HUES64 (cell line): ENCODE measurements around the gene TRAF3IP1.

Experiments
- H3K27ac ChIP-seq: 2 replicates; pipeline ENCODE4 v1.7.0; 2013; ENCODE audit warnings: low read depth, low read length, inconsistent platforms
- H3K27me3 ChIP-seq: 2 replicates; pipeline ENCODE4 v1.6.1; 2013; ENCODE audit warnings: mild to moderate bottlenecking, low read length; ENCODE audit not compliant: insufficient read depth
- H3K36me3 ChIP-seq: 2 replicates; pipeline ENCODE4 v1.6.1; 2013; ENCODE audit warnings: mild to moderate bottlenecking, low read length; ENCODE audit not compliant: insufficient read depth
- H3K4me1 ChIP-seq: 2 replicates; pipeline ENCODE4 v1.6.1; 2013; ENCODE audit warnings: mild to moderate bottlenecking, low read length, moderate library complexity; ENCODE audit not compliant: insufficient read depth
- H3K4me3 ChIP-seq: 2 replicates; pipeline ENCODE4 v1.5.1; 2013; ENCODE audit warnings: mild to moderate bottlenecking, low read length, moderate library complexity
- H3K9ac ChIP-seq: 2 replicates; pipeline ENCODE4 v1.6.1; 2013; ENCODE audit warnings: mild to moderate bottlenecking, low read depth, low read length
- H3K9me3 ChIP-seq: 2 replicates; pipeline ENCODE4 v1.6.1; 2013; ENCODE audit warnings: low read depth, low read length; ENCODE audit not compliant: insufficient read depth
- WGBS: fragments of 150-250, 120-280 bp; methylation state at CpG from one replicate; pipeline ENCODE4 v1.1.7; 2013; ENCODE audit warnings: missing lambda C conversion rate; 5-methylcytosine and 5-hydroxymethylcytosine counted together

Gene TRAF3IP1

DNA sequence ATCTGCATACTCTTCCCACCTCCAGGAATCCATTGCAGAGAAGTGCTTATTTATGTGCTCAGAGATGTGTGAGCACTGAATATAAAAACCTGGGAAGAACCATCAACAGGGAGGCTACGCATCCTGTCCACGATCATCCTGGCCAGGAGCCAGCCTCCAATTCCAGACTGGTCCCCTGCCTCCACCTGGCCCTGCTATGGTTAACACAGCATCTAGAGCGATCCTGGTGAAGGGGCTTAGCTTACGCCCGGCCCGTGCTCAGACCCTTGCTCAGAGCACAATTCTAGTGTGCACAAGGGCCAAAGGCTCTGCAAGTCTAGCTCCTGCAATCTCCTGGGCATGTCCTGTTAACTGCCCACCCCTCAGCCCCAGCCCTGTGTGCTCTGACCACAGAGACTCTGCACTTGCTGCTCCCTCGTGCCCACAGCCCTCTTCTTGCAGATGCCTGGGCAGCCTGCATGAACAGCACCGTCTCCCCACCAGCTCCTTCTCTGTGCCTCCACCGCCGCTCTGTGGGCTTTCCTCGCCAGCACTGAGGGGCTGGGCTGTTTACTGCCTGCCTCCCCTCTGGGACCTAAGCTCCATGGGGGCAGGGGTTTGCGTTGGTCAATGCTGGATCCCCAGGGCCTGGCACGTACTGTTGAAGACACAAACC lies 38.4 kb upstream of the TRAF3IP1 start:
- no peaks in the 10 kb centered on the region for H3K9me3 ChIP-seq
- H3K4me3 ChIP-seq = no peak overlapping the region
- no peak overlapping the region for H3K9ac ChIP-seq
- peaks cover 17% of the 10 kb centered on the region for H3K4me1 ChIP-seq
- no peaks in the 10 kb centered on the region for H3K27me3 ChIP-seq
- peaks cover 2% of the 10 kb centered on the region for H3K36me3 ChIP-seq
- WGBS = 93% methylated on average over 13 of the region's 13 CpGs
- no peak overlapping the region for H3K27ac ChIP-seq

DNA sequence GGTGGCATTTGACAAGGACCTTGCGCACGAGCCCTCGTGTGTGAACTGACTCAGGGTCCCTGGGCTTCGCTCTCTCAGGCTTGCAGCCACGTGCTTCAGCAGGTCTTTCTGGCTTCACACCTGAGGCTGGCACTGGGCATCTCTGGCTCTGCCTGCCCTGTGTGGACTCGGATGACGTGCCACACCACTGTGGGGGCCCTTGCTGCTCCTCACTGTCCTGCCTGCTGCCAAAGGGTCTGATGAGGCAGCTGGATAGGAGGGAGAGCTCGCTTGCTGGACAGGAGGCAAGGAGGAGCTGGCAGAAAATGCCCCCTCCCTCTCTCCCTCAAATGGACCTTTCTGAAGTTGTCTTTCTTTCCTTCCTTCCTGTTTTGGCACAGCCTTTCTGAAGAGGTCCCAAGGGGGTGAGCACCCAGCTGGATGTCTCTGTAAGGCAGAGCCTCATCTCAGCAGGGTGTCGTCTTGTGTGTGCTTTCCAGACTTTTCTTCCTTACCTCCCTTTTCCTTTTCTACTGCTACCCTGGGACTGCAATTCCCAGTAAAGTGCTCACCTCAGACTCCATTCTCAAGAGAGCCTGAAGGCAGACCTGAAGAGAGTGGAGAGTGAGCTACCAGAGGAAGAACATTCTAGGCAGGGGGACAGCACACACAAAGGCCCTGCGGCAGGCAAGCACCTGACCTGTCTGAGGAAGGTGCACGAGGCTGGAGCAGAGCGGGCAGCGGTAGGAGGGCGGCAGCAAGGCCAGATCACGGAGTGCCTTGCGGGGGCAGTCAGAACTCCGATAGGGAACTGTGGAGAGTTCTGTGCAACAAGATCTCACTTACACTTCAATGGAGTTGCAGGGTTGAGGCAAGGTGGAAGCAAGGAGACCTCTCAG lies 37.2 kb upstream of the TRAF3IP1 start:
- Histone ChIP-seq H3K4me3 (no peak overlapping the region), H3K27ac (no peak overlapping the region), H3K27me3 (0 out of 2 replicates have a peak, but pooled peaks cover 3% of the 10 kb centered on the region), H3K4me1 (peaks cover 23% of the 10 kb centered on the region), H3K9me3 (no peaks in the 10 kb centered on the region), H3K9ac (no peak overlapping the region), H3K36me3 (no peaks in the 10 kb centered on the region)
- 94% methylated on average over 17 of the region's 17 CpGs for WGBS

DNA sequence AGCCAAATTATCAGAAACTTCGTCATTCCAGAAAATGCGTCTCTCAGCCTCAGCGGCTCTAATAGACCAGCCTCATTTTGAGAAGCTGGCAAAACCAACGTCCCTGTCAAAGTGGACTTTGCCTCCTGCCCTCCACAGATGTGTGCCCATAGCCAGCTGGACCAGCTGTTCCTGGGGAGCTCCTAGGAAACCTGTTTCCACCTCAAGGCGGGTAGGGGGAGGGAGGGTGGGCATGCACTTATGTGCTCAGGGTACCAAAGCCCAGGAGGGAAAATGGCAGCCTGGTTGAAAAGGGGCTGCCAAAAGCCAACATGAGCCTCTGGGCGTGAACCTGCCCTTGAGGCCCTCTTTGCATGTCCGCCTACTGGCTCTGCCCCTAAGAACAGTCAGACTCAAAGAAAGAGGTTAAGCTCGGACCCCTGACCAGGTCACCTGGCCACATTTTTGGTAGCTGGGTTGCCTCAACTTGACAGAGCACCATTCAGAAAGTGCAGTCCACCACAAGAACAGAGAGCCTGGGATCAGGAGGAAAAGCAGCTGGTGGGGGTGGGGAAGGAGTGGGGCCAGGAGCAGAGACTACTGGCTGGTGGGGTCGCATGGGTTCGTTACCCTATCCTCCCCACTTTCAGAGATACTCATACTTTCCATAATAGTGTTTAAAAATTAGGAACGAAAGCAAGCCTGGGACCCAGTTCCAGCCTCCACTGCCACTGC lies 35.4 kb upstream of the TRAF3IP1 start:
- WGBS = 89% methylated on average over 11 of the region's 11 CpGs
- no peaks in the 10 kb centered on the region for H3K9me3 ChIP-seq
- peak overlapping the region; percentile 43; the same call in 1 of the 2 replicates for H3K9ac ChIP-seq
- H3K4me3 ChIP-seq = no peak overlapping the region
- H3K36me3 ChIP-seq = no peaks in the 10 kb centered on the region
- peaks cover 6% of the 10 kb centered on the region; the same call in 1 of the 2 replicates for H3K27me3 ChIP-seq
- H3K27ac ChIP-seq = peak overlapping the region; percentile 83; the same call in 1 of the 2 replicates
- H3K4me1 ChIP-seq = peaks cover 28% of the 10 kb centered on the region

DNA sequence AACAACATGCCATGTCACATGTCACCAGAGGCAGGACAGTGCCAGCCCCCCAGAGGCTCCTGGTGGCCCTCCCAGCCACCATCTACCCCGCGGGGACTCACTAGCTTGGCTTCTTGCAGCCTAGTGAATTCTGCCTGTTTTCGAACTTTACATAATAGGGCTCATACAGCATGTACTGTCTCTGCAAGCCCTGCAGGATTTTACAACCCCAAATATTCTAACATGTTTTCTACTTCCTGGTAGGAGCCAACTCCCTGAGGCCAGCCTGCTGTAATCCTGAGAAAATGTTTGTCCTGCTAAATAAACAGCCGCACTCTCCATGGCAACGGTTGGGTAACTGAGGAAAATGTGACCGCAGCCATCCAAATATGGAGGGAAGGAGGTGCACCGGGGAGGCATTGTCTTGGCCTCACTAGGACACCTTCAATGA lies 34.6 kb upstream of the TRAF3IP1 start:
- H3K9ac ChIP-seq = peak overlapping the region; percentile 43; the same call in 1 of the 2 replicates
- peak overlapping the region; percentile 83 for H3K27ac ChIP-seq
- H3K27me3 ChIP-seq = peaks cover 8% of the 10 kb centered on the region; the same call in 1 of the 2 replicates

DNA sequence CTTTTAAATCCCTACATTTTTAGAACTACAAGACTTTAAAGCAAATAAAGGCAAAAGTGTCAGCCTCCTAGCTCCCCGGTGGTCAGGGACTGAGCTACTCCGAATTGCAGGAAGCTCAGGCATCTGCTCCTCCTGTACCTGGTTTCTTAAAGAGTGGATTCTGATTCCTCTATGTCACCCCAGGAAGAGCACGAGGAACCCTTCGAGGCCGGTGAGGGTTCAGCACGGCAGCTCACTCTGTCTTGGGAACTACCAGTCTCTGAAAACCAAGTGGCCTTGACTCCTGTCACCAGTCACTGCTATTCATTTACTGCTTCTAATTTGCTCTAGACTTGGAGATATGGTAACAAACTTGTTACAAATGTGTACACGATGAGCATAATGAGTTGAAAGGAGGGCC lies 34.2 kb upstream of the TRAF3IP1 start:
- peak overlapping the region; percentile 43; the same call in 1 of the 2 replicates for H3K9ac ChIP-seq
- no peaks in the 10 kb centered on the region for H3K9me3 ChIP-seq
- H3K4me1 ChIP-seq = peaks cover 37% of the 10 kb centered on the region
- 57% methylated on average over 7 of the region's 7 CpGs for WGBS
- H3K27ac ChIP-seq = peak overlapping the region; percentile 83; the same call in 1 of the 2 replicates
- peaks cover 8% of the 10 kb centered on the region; the same call in 1 of the 2 replicates for H3K27me3 ChIP-seq
- H3K4me3 ChIP-seq = no peak overlapping the region
- no peaks in the 10 kb centered on the region for H3K36me3 ChIP-seq

More for the DNA sequence above, 34.6 kb upstream of the TRAF3IP1 start:
- Histone ChIP-seq H3K9me3 (no peaks in the 10 kb centered on the region), H3K4me3 (no peak overlapping the region), H3K4me1 (peaks cover 35% of the 10 kb centered on the region), H3K36me3 (no peaks in the 10 kb centered on the region)
- 56% methylated on average over 6 of the region's 7 CpGs for WGBS

DNA sequence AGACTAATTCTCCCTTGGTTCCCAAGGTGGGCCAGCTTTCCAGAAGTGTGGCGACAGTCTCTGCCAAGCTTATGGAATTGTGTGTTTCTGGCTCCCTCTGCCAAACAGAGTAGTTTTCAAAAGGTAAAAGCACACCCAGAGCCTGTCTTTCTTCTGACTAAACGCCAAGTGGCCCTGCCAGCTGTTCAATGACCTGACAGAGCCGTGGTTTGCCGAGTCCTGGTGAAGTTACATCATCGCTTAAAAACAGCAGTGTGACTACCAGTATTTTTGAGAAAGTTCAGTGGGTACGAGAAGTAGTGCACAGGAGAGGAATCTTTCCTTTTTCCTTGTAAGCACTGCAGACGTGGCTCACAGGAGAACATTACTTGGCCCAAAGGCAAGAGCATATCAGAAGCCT lies 33.8 kb upstream of the TRAF3IP1 start:
- Histone ChIP-seq H3K4me3 (no peak overlapping the region), H3K9me3 (no peaks in the 10 kb centered on the region), H3K36me3 (no peaks in the 10 kb centered on the region), H3K4me1 (peaks cover 37% of the 10 kb centered on the region), H3K9ac (no peak overlapping the region), H3K27me3 (peaks cover 8% of the 10 kb centered on the region; the same call in 1 of the 2 replicates), H3K27ac (peak overlapping the region; percentile 83; the same call in 1 of the 2 replicates)
- WGBS = 92% methylated on average over 7 of the region's 7 CpGs

DNA sequence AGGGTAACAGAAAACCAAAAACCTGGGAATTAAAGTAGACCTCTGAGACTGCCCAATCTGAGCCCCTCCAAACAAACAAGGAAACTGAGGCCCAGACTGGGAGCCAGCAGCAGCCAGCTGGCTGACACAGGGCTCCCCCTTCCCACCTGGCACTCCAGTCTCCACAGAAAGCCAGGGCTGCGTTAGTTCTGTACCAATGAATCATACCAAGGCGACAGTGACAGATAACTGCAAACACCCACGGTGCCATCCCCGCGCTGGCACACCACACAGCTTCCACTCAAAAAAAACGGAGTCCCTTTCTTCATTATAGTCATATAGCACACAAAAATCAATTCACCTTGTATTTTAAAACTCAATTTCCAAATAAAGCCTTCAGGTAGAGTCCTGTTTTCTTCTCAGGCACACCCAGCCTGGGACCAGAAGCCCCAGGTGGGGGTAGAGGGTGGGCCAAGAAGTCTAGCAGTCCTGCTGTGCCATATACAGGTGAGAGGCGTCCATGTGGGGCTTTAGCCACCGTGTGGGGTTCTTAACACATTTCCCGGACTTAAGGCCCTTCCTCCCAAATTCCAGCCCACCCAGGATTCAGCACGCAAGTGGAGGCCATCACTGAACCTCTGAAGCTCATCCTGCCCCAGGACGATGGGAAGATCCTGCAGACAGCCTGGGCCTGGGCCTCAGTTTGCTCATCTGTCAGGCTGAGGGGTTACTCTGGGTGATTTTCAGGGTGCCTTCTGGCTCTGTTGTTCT lies 33.2 kb upstream of the TRAF3IP1 start:
- H3K27ac ChIP-seq = no peak overlapping the region
- WGBS = 85% methylated on average over 11 of the region's 11 CpGs
- H3K4me3 ChIP-seq = peak overlapping the region; percentile 75
- peaks cover 37% of the 10 kb centered on the region for H3K4me1 ChIP-seq
- H3K9ac ChIP-seq = no peak overlapping the region; the same call in 1 of the 2 replicates
- H3K36me3 ChIP-seq = no peaks in the 10 kb centered on the region
- peaks cover 8% of the 10 kb centered on the region; the same call in 1 of the 2 replicates for H3K27me3 ChIP-seq
- H3K9me3 ChIP-seq = no peaks in the 10 kb centered on the region

DNA sequence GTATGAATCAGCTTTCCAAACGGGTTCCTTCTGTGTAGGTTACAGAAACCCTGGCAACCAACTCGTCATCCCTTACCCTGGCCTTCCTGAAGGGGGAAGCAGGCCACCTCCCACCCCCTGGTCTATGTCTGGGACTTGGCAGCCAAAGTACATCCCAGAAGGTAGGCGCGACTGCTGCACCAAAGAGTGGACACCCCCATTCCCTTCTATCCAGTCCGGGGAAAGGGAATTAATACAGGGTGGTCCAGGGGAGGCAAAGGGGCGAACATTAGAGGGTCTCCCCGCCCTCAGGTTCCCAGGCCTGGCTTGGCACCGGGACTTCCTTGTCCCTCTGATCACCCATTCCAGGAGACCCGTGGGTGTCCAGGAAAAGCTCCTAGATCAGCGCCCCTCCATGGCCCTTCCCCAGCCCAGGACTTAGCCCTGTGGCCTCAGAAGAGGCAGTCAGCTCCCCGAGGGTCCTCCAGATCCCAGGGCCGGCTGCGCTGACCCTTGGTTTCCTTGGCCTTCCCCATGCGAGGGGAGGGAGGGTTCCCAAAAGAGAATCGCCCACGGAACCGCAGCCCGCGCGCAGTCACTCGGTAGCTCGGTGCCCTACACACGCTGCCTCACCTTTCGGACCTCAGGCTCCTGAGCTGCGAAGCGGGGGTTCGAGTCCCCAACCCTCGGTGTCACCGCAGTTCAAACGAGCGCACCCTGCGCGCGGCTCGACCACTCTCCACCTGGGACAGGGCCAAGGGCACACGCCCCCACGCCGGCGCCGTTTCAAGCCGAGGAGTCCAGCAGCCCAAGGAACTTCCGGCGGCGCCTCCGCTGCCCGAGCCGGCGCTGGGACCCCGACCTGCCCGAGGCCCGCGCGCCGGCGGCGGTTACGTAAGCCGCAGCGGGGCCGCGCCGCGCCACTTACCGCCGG lies 32.3 kb upstream of the TRAF3IP1 start, which contains the start of gene PER2:
PER2 (minus strand) TSS at position 874 of the 913 bp plus-strand sequence. CDS start 10,674 bp downstream, outside the sequence.
- peaks cover 8% of the 10 kb centered on the region; the same call in 1 of the 2 replicates for H3K27me3 ChIP-seq
- H3K4me1 ChIP-seq = peaks cover 37% of the 10 kb centered on the region

DNA sequence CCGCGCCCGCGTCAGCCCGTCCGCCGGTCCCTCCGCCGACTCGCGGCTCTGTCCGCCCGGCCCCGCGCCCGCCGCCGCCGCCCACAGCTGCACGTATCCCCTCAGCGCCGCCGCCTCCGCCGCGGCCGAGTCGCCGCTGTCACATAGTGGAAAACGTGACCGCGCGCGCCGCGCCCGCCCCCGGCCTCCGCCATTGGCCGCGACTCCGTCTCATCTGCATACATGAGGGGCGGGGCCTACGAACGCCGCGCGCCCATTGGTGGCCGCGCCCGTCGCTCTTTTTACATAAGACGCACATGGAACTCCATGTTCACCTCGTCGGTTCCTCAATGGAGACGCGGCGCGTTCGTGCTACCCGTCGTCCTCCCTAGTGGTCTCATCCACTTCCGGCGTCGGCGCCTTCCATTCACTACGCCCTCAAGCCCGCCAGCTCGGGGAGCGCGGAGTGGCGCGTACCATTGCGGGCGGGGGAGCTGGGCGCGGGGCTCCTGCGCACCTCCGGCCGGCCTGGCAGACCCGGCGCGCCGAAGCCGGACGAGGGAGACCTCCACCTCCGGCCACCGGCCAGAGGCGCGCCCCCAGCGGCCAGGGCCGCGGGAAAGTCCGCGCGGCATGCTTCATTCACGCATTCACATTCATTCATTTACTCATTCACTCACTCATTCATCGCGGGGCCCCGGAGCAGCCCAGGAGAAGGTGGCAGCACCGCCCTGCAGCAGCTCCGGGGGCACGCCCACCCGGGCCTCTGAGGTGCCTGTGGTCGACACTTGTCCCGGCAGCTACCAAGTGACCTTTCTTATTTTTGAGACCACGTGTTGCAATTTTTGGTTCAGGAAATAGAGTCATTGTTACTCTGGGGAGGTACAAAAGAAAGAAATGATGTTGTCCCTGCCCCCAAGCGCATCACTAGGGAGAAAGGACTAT lies 31.4 kb upstream of the TRAF3IP1 start:
- under 1% methylated on average over 108 of the region's 108 CpGs for WGBS
- Histone ChIP-seq H3K4me3 (peak overlapping the region; percentile 75), H3K9me3 (no peaks in the 10 kb centered on the region), H3K4me1 (peaks cover 37% of the 10 kb centered on the region), H3K27me3 (peaks cover 8% of the 10 kb centered on the region; the same call in 1 of the 2 replicates), H3K9ac (peak overlapping the region; percentile 76), H3K27ac (peak overlapping the region; percentile 73; the same call in 1 of the 2 replicates), H3K36me3 (no peaks in the 10 kb centered on the region)

More for the DNA sequence above, 32.3 kb upstream of the TRAF3IP1 start, which contains the start of gene PER2:
- Histone ChIP-seq H3K36me3 (no peaks in the 10 kb centered on the region), H3K27ac (peak within 1 kb of the TSS; percentile 73; the same call in 1 of the 2 replicates), H3K9ac (peak within 1 kb of the TSS; percentile 76), H3K4me3 (peak within 1 kb of the TSS; percentile 75), H3K9me3 (no peaks in the 10 kb centered on the region)
- 5% methylated on average over 65 of the region's 65 CpGs for WGBS
